ENCODE results near the gene RPP25L.

Gene RPP25L

GRCh38 chr9:34612788-34613390 is 992 bp upstream of the RPP25L start:
- DNase-seq, result peak; percentile 74

- DNase-seq, result peak; percentile 46
Observed at GRCh38 chr9:34611251-34611810, 566 bp downstream of the RPP25L start.

- DNase-seq, result no peak
Observed at GRCh38 chr9:34610434-34611206, 1.3 kb downstream of the RPP25L start.

GRCh38 chr9:34607331-34607730 is 4.6 kb downstream of the RPP25L start:
- no peak for DNase-seq

GRCh38 chr9:34606905-34607304 is 5.0 kb downstream of the RPP25L start:
- DNase-seq, result no peak

GRCh38 chr9:34606190-34606589 is 5.7 kb downstream of the RPP25L start:
- no peak for DNase-seq

GRCh38 chr9:34603610-34604231 is 8.2 kb downstream of the RPP25L start:
- DNase-seq, result peak; percentile 46

GRCh38 chr9:34601937-34602573 is 9.8 kb downstream of the RPP25L start:
- no peak for DNase-seq

GRCh38 chr9:34600908-34601307 is 11.0 kb downstream of the RPP25L start:
- DNase-seq, result no peak

GRCh38 chr9:34599546-34599945 is 12.4 kb downstream of the RPP25L start:
- DNase-seq, result no peak

GRCh38 chr9:34594177-34594576 is 17.7 kb downstream of the RPP25L start:
- DNase-seq, result no peak

GRCh38 chr9:34592895-34593601 is 18.8 kb downstream of the RPP25L start:
- DNase-seq, result no peak

GRCh38 chr9:34591917-34592866 is 19.7 kb downstream of the RPP25L start:
- no peak for DNase-seq

GRCh38 chr9:34591248-34591916 is 20.5 kb downstream of the RPP25L start:
- peak; percentile 86 for DNase-seq

- DNase-seq, result peak; percentile 63
Observed at GRCh38 chr9:34590381-34591247, 21.3 kb downstream of the RPP25L start.

GRCh38 chr9:34589636-34590380 is 22.1 kb downstream of the RPP25L start, which contains the start of gene CNTFR:
Gene CNTFR (minus strand): TSS chr9:34589724. CDS start chr9:34568981, 20,743 bp downstream.
- DNase-seq, result peak; percentile 77

GRCh38 chr9:34588671-34589635 is 22.9 kb downstream of the RPP25L start:
- peak; percentile 70 for DNase-seq
